ENCODE data around the gene TMEM175. TPM values are rescaled to one million over a fixed set of nuclear protein-coding genes. Genes with fewer than 3 reads are reported as not detected.
A peak's percentile ranks its signal among the peaks of the same experiment; 100 is the strongest.

TMEM175 gene, protein sequence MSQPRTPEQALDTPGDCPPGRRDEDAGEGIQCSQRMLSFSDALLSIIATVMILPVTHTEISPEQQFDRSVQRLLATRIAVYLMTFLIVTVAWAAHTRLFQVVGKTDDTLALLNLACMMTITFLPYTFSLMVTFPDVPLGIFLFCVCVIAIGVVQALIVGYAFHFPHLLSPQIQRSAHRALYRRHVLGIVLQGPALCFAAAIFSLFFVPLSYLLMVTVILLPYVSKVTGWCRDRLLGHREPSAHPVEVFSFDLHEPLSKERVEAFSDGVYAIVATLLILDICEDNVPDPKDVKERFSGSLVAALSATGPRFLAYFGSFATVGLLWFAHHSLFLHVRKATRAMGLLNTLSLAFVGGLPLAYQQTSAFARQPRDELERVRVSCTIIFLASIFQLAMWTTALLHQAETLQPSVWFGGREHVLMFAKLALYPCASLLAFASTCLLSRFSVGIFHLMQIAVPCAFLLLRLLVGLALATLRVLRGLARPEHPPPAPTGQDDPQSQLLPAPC
- total RNA-seq, result 7.2 and 8.5 TPM in 2 replicates

DNA sequence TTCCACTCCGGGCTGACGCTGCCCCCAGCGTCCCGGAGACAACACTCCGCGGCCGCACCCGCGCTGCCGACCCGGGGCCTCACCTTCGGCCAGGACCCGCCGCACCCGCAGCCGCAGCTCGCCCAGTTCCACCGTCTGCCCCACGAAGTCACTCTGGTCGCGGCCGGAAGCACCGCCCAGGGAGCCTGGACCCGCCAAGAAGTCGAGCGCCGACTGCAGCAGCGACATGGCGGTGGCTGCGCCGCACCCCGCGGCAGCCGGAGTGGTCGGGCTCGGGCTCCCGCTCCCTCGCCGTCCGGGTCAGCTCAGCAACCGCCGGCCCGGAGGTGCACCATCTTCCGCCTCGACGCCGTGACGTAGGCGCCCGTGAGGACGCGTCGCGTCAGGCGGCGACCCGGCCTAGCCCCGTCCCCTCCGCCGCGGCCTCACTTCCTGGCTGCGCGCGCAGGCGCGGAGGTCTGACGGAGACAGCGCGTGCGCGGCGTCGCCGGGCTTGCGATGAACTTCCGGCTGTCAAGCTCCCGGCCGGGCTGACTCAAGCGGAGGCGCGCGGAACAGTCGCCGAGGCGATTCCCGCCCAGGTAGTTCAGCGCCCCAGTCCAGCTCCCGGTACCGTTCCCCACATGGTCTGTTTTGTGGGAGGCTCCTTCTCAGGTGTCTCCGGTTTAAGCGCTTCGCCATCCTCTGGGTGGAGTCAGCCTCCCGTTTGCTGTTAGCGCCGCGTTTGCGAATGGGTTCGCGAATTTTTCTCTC is at the start of gene TMEM175, which contains the start of gene GAK:
TSS of gene TMEM175 (plus strand) at position 501 of the 753 bp plus-strand sequence. CDS start 15,280 bp downstream, outside the sequence.
TSS of gene GAK (minus strand) at position 357 of the 753 bp plus-strand sequence. CDS start at position 228, 129 bp downstream.
- peak; percentile 98 for DNase-seq (ENCODE audit: low read depth in 2 of 2)

DNA sequence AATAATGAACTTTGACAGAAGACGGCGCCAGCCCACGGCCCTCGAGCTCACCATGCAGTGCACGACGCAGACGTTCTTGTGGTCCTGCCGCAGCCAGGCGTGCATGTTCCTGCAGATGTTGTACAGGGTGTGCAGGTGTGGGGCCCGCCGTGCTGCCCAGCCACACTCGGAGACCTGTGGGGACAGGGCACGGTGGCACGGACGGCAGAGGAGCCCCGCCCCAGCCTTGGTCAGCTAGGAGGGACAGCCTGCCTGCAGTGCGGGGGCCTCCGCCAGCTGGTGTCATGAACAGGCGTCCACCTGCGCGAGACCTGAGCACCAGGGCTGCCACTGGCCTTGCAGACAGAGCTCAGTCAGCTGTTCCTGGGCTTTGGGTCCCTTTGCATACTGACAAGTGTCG is 49.6 kb upstream of the TMEM175 start:
- no peak for DNase-seq (ENCODE audit: low read depth in 2 of 2)

GRCh38 chr4:883377-884095 is 48.7 kb upstream of the TMEM175 start:
- no peak for DNase-seq (ENCODE audit: low read depth in 2 of 2)

- DNase-seq (ENCODE audit: low read depth in 2 of 2), result no peak
Measured at GRCh38 chr4:884259-884658, 48.0 kb upstream of the TMEM175 start.

GRCh38 chr4:884896-885295 is 47.4 kb upstream of the TMEM175 start:
- DNase-seq (ENCODE audit: low read depth in 2 of 2), result no peak

DNA sequence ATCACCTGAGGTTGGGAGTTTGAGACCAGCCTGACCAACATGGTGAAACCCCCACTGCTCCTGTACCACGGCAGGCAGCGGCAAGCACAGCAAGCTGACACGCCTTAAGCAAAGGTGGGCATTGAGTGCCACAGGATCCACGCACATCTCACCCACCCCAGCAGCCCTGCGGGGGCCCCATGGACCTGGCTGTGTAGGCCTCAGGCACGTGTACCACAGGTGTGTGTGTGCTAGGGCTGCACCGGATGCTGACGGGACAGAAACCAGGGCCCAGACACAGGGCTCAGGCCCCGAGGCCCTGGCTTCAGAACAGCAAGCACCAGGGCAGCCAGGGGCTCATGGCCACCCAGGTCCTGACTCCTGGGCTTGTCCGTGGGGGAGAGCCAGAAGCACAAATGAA is 46.9 kb upstream of the TMEM175 start:
- no peak for DNase-seq (ENCODE audit: low read depth in 2 of 2)

GRCh38 chr4:886244-886643 is 46.0 kb upstream of the TMEM175 start:
- no peak for DNase-seq (ENCODE audit: low read depth in 2 of 2)

- no peak for DNase-seq (ENCODE audit: low read depth in 2 of 2)
Measured at GRCh38 chr4:887034-887763, 45.1 kb upstream of the TMEM175 start.

DNA sequence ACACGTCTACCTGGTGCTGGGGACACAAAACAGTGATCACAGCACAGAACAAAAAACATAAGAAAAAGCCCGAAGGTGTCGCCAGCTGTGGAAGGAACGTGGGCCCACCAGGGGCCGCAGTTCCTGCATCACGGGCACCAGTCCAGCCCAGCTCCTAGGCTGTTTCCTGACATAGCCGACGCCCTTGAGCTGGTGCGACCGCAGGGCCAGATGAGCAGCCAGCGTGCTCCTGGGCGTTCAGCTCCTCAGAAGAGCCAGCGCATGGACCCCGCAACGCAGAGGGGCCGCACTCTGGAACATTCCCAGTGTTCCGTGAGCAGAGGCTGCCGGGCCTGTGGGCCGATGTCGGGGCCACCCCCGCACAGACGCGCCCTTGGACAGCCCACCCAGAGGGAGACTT is 44.2 kb upstream of the TMEM175 start:
- DNase-seq (ENCODE audit: low read depth in 2 of 2), result peak in 1 of 2 donors; percentile 49

GRCh38 chr4:889516-889915 is 42.7 kb upstream of the TMEM175 start:
- DNase-seq (ENCODE audit: low read depth in 2 of 2), result no peak

- no peak for DNase-seq (ENCODE audit: low read depth in 2 of 2)
Measured at GRCh38 chr4:890036-890695, 42.1 kb upstream of the TMEM175 start.

DNA sequence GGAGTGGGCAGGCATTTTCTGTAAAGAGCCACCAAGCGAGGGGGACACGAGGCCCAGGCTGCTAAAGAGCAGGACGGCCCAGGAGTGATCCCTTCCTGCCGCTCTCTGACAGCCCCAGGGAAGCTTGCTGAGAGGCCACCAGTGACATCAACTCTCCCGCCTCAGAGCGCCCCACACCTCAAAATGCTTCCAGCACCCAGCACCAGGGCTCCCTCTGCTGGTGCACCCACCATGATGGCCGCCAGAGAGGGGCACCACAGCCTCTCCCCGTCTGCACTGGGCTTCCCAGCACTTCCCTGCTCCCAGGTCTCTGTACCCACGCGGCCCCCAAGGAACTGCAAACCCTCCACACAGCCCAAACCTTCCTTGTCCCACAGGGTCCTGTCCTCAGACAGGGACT is 40.5 kb upstream of the TMEM175 start:
- DNase-seq (ENCODE audit: low read depth in 2 of 2), result peak; percentile 16 to 17

DNA sequence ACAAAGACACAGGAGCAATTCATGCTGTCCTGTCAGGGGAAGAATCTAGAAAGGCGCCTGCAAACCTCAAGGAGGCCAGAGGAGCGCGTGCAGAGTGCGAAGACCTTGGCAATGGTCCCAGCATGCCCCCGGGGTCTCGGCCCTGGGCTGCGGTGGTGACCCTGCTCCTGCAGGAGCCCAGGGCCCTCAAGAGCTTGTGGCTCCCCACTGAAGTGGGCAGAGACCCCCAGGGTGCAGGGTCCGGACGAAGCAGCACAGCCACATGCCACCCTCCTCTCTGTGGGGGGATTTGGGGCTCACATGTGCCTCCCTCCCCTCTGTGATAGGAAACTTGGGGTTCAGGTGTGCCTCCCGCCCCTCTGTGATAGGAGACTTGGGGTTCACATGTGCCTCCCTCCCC is 39.5 kb upstream of the TMEM175 start:
- no peak for DNase-seq (ENCODE audit: low read depth in 2 of 2)

DNA sequence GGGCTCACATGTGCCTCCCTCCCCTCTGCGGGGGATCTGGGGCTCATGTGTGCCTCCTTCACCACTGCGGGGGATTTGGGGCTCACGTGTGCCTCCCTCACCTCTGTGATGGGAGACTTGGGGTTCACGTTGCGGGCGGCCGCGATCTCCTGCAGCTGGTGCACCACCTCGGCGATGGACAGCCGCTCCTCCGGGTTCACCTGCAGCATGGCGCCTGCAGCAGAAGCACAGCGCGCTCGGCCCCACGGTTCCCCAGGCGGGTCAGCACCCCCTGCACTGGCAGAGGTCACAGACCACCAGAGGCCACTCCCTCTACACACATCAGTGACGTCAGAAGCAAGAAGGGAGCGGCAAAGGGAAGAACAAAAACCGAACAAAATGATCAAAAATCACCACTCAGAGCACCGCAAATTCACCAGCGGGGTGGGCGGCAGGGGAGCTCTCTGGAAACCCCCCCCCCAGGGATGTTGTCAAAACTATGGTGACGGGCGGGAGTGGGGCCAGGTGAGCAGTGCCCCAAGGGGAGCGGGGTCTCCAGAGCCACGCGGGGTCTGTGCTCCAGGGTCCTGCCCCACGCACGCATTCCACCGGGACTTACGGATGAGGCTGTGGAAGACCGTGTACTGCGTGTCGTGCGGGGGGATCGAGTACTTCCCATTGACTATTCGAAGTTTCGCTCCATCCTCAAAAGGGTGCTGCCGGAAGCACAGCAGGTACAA is 38.8 kb upstream of the TMEM175 start:
- no peak for DNase-seq (ENCODE audit: low read depth in 2 of 2)

DNA sequence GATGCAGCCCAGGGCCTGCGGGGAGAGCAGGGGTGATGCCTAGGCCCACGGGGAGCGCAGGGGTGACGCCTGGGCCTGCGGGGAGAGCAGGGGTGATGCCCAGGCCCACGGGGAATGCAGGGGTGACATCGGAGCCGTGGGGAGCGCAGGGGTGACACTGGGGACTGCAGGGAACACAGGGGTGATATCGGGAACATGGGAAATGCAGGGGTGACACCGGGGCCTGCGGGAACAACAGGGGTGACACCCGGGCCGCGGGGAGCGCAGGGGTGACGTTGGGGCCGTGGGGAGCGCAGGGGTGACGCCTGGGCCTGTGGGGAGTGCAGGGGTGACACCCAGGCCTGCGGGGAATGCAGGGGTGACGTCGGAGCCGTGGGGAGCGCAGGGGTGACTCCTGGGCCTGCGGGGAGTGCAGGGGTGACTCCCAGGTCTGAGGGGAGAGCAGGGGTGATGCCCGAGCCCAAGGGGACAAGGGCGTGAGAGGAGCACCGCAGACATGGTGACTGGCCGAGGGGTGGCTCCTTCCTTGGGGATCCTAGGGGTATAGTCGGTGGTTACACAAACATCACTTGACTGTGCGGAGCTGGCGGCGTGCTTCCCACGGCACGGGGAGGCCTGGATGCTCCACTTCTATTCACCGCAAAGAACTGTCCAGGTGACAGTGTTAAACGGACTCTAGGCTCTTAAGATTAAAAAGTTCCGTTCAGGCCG is 38.1 kb upstream of the TMEM175 start:
- no peak for DNase-seq (ENCODE audit: low read depth in 2 of 2)

GRCh38 chr4:895596-895995 is 36.7 kb upstream of the TMEM175 start:
- DNase-seq (ENCODE audit: low read depth in 2 of 2), result no peak

GRCh38 chr4:896216-896615 is 36.0 kb upstream of the TMEM175 start:
- peak in 1 of 2 donors; percentile 20 for DNase-seq (ENCODE audit: low read depth in 2 of 2)

DNA sequence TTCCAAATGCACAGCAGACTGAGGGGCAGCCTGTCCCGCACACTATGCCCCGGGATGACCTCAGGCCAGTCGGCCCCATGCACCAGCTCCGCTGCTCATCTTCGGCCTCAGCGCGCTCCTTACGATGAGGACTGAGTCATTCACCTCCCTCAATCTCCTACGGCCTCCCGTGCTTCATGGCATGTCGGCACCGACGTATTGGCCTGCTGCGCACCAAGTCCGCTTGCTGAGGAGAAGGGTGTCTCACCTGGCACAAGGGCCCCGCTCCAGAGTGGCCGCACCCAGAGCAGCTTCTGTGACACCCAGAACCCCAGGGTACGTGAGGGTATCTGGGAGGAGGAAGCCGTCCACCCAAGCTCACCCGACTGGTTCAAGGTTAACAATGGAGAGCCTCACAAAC is 35.6 kb upstream of the TMEM175 start:
- no peak for DNase-seq (ENCODE audit: low read depth in 2 of 2)

DNA sequence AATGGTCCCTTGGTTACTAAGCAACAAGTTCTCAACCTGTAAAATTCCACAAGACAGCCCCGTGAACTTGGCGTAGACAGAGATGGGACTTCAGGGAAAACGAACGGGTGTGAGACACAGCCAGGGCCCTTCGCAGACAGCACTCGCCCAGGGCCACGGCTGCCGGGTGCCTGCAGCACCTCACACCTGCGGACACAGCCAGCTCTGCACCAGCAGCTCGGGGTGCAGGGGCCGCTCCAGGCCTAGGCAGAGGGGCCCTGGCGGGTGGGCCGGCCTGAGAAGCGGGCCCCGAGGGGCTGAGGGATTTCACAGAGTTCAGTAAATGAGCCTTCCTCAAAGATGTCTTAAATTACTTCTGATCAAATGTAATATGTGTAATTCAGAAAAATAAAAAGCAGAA is 34.1 kb upstream of the TMEM175 start:
- no peak for DNase-seq (ENCODE audit: low read depth in 2 of 2)

All from lung microvascular endothelial cell (primary cell).